Measurements from ENCODE around the gene NUBPL.

DNA sequence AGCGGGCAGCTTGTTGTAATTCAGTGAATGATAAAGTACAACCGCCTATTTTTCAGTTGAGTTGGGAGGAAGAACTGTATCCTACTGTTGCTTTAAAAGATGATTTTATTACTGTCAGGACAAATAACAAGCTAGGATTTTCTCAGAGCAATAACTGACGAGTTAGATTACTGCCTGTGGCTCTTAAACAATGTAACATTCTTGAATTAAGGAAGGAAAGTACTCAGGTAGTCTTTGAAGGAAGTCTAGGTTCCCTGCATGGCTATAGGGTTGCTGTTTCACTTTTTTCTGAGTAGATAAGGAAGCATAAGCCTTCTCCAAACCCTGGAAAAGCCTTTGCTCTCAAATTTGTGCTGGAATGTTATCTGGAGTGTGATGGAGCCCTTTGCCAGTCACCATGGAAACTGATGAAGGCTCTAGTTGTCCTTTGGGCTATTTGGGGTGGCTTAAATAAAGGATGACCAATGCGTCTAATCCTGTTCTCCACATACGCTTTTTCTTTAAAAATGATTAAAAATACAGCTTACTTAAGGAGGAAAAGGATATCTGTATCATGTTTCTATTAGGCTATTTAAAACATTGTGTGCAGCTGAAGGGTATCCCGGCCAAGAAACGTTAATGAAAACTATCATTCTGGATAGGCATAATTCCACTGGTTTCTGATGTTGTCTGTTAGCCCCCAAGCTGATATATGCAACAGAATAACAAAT lies 17.7 kb downstream of the NUBPL start:
- TF ChIP-seq CTCF (IDR thresholded peaks at IDR 0.05) (no peak), ZFX (IDR thresholded peaks at IDR 0.05; ENCODE audit: borderline replicate concordance) (no peak)

Data from 22Rv1 (cell line).